ENCODE results near the gene CLASP2.
"Not testable (repeated sequence)": the region's sequence is repeated elsewhere in the genome, so short reads cannot be mapped to it uniquely, and the experiment has no call there.

CLASP2 gene

GRCh38 chr3:33717866-33718594 is at the start of gene CLASP2:
CLASP2 (minus strand) TSS chr3:33718254; CDS start chr3:33718002, 252 bp downstream.
- peak; percentile 21 for DNase-seq

GRCh38 chr3:33758864-33759263 is 40.8 kb upstream of the CLASP2 start:
- no peak for DNase-seq

GRCh38 chr3:33758281-33758680 is 40.2 kb upstream of the CLASP2 start:
- DNase-seq = no peak

DNA sequence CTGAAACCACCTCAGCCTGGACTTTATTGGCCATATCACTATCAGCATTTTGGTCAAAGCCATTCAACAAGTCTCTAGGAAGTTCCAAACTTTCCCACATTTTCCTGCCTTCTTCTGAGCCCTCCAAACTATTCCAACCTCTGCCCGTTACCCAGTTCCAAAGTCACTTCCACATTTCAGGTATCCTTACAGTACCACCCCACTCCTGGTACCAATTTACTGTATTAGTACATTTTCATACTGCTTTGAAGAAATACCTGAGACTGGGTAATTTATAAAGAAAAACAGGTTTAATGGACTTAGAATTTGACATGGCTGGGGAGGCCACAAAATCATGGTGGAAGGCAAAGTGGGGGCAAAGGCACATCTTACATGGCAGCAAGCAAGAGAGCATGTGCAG is 36.3 kb upstream of the CLASP2 start:
- DNase-seq = not testable (repeated sequence)

DNA sequence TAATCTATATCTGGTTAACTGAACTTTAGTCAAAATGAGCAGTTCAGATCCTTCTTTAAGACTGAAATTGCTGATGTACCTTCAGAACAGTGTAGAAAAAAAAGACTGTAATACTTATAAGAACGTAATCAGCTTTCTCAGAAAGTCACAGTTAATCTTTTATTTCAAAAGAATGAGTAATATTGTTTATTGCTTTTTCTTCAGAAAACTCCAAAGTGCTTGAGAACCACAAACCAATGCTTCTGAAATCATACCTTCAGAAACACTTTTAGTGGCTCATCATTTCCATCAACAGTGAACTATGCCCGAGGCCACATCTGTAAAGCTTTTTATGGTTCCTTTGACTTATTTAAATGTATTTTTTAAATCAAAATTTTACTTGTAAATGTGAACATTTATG is 33.3 kb upstream of the CLASP2 start:
- no peak for DNase-seq

- DNase-seq = no peak
Measured at GRCh38 chr3:33750211-33750548, 32.1 kb upstream of the CLASP2 start.

DNA sequence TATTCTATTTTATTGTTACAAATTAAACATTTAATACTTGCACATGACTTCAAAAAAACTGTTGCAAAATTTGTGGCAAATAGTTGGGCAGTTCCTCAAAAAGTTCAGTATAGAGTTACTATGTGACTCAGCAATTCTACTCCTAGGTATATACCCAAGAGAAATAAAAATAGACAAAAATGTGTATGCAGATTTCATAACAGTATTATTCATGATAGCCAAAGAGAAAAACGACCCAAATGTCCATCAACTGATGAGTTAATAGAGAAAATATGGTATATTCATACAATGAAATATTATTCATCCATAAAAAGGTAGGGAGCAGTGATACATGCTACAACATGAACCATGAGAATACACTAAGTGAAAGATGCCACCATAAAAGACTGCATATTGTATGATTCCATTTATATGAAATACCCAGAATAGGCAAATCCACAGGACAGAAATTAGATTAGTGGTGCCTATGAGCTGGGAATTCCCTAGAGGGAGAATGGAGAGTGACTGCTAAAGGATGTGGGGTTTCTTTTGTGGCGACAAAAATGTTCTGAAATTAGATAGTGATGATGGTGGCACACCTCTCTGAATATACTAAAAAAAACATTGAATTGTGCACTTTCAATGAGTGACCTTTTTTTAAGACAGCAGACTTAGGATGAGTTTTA is 31.6 kb upstream of the CLASP2 start:
- DNase-seq = no peak

DNA sequence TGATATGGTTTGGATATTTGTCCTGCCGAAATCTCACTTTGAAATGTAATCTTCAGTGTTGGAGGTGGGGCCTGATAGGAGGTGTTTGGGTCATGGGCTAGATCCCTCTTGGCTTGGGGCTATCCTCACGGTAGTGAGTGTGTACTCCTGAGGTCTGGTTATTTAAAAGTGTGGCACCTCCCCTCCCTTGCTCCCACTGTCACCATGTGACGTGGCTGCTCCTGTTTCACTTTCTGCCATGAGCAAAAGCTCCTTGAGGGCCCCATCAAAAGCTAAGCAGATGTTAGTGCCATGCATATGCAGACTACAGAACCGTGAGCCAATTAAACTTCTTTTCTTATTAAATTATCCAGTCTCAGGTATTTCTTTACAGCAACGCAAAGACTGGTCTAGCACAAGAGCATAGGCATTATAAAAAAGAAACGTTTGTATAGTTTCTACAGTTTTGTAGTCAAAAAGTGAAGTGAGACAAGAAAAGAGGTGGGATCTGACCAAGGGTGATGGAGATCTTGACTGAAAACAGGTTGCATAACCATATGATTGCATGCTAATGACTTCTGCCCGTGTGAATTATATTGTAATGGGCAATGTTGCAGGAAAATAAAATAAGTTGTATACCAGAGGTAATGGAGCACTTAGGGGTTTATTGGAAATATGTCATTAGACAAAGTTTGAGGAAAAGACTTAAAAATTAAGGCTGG is 28.5 kb upstream of the CLASP2 start:
- DNase-seq = no peak

GRCh38 chr3:33737146-33737545 is 19.1 kb upstream of the CLASP2 start:
- DNase-seq = no peak

DNA sequence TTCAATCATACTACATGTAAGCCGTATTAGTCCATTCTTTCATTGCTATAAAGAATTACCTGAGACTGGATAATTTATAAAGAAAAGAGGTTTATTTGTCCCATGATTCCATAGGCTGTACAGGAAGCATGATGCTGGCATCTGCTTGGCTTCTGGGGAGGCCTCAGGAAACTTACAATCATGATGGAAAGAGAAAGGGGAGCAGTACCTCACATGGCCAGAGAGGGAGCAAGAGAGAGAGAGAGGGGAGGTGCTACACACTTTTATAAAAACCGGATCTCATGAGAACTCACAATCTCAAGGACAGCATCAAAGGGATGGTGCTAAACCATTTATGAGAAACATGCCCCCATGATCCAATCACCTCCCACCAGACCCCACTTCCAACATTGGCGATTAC is 14.3 kb upstream of the CLASP2 start:
- DNase-seq = no peak

GRCh38 chr3:33729993-33730392 is 11.9 kb upstream of the CLASP2 start:
- no peak for DNase-seq

DNA sequence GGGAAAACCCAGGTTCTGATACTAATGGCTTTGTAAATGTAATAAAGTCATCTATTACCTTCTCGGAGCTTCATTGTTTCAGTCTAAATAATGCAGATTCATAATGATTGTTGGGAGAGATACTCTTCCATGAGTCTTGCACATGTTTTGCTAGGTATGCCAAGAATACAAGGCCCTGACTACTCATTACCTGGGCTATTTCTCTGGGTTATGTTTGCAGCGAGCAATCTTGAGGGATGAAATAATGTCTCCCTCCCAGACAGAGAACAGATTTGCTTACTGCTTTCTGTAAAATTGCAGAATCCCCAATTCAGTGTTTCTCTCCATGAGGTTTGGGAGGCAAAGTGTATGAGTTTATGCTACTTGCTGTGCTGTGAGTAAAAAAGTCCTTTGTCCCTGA is 6.2 kb upstream of the CLASP2 start:
- no peak for DNase-seq

- no peak for DNase-seq
Measured at GRCh38 chr3:33722626-33723370, 4.7 kb upstream of the CLASP2 start.

DNA sequence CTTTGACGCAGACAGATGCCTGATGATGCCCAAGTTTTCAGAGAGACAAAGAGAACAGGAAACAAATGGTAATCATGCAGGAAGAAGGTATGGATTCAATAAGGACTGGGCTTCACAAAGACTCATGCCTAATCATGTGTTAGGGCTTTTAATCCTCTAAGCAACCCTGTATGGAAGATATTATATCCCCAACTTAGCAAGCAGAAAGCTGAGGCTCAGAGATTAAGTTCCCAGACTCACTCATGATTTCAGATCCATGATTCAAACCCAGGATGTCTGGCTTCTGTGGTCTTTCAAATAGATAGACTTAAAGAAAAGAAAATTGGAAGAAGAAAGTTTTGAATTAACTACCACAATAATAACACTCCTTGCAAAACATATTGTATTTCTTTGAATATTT is 4.1 kb upstream of the CLASP2 start:
- no peak for DNase-seq

- DNase-seq = no peak
Measured at GRCh38 chr3:33718595-33718907, 497 bp upstream of the CLASP2 start.

DNA sequence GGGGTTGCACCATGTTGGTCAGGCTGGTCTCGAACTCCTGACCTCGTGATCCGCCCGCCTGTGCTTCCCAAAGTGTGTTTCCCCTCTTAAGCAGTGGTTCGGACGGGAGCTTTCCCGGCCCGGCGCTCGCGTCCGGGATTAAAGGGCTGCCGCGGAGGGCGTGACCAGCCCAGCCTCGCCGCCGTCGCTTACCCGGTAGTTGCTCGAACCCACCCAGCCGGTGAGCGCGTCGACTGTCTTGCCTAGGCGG is 513 bp downstream of the CLASP2 start:
- no peak for DNase-seq

GRCh38 chr3:33716227-33716626 is 1.8 kb downstream of the CLASP2 start:
- no peak for DNase-seq

DNA sequence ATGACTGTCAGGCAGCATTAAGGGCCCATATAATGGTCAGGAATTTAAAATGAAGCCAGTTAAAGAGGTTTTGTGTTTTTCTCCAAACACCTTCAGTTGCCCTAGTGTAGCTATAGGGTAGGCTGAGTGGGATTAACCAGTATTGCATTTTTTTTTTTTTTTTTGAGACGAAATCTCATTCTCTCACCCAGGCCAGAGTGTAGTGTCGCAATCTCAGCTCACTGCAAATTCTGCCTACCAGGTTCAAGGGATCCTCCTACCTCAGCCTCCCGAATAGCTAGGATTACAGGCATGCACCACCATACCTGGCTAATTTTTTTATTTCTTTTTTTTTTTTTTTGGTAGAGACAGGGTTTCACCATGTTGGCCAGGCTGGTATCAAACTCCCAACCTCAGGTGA is 7.0 kb downstream of the CLASP2 start:
- no peak for DNase-seq

- DNase-seq = no peak
Measured at GRCh38 chr3:33706056-33706455, 12.0 kb downstream of the CLASP2 start.

DNA sequence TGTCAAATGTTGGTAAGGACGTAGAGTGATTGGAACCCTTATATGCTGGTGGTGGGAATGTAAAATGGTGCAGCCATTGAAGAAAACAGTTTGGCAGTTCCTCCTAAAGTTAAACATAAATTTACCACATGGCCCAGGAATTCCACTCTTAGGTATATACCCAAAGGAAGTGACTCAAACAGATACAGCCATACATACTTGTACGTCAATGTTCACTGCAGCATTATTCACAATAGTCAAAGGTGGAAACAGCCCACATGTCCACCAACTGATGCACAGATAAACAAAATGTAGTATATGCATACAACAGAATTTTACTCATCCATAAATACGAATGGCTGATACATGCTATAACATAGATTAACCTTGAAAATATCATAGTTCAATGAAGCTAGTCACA is 13.2 kb downstream of the CLASP2 start:
- DNase-seq = no peak

- no peak for DNase-seq
Measured at GRCh38 chr3:33699275-33699674, 18.8 kb downstream of the CLASP2 start.

DNA sequence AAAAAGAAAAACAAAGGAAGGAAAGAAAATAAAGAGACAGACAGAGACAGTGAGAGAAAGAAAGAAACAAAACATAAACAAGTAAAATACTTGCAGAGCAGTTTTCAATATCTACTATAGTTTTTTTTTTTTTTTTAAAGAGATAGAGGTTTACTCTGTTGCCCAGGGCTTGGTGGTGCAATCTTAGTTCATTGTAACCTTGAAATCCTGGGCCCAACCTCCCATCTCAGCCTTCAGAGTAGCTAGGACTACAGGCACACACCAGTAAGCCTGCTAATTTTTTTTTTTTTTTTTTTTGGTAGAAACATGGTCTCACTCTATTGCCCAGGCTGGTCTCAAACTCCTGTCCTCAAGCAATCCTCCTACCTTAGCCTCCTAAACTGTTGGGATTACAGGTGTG is 23.1 kb downstream of the CLASP2 start:
- no peak for DNase-seq

DNA sequence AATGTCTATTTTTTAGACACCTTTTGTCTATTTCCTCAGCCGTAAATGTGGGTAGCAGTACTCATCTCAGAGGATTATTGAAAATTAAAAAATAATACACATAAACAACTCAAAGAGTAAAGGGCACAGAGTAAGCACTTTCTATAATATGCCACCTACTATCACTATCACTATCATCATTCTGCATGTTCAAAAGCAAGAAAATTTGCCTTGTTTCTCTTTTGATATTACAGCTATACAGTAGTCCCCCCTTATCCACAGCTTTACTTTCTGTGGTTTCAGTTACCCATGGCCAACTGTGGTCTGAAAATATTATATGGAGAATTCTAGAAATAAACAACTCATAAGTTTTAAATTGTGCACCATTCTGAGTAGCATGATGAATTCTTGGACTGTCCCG is 27.7 kb downstream of the CLASP2 start:
- no peak for DNase-seq

GRCh38 chr3:33687406-33688010 is 30.5 kb downstream of the CLASP2 start:
- no peak for DNase-seq
